ENCODE data around the gene IGF2BP2.

IGF2BP2 gene

GRCh38 chr3:185721970-185722369 lies 102.9 kb downstream of the IGF2BP2 start:
- Histone ChIP-seq H3K4me1 (ENCODE audit: control insufficient read depth, insufficient read depth, low read length) (peaks cover 3% of the 10 kb centered on the region), H3K4me3 (ENCODE audit: low read length in 2 of 2) (no peak overlapping the region), H3K9ac (ENCODE audit: low read length in 2 of 2) (no peak overlapping the region), H3K36me3 (ENCODE audit: control insufficient read depth in 2 of 2, insufficient read depth in 2 of 2, low read length in 2 of 2) (no peaks in the 10 kb centered on the region), H3K27me3 (ENCODE audit: control insufficient read depth in 1 of 2, insufficient read depth in 2 of 2, low read length in 2 of 2) (no peaks in the 10 kb centered on the region), H3K9me3 (ENCODE audit: control insufficient read depth in 2 of 2, low read length in 2 of 2) (peaks cover 0 to 2% of the 10 kb centered on the region in 2 donors), H3K27ac (ENCODE audit: low read length) (no peak overlapping the region)

DNA sequence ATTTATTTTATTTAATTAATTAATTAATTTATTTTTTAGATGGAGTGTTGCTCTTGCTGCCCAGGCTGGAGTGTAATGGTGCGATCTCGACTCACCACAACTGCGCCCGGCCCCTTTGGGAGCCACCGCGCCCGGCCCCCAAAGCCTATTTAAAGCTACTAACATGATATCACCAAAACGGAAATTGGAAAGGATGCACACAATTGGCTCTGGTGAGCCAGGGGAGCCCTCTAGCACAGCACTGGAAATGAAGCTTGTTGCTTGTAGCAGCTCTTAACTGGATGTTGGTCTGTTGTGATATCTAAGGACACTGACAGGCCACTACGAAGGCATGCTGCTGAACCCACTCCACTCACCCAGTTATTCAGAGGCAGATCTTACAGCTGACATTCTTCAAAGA lies 104.5 kb downstream of the IGF2BP2 start:
- Histone ChIP-seq H3K27ac (ENCODE audit: low read length) (no peak overlapping the region), H3K36me3 (ENCODE audit: control insufficient read depth in 2 of 2, insufficient read depth in 2 of 2, low read length in 2 of 2) (no peaks in the 10 kb centered on the region)

GRCh38 chr3:185718736-185719593 lies 105.9 kb downstream of the IGF2BP2 start:
- peaks cover 4% of the 10 kb centered on the region for H3K4me1 ChIP-seq (ENCODE audit: control insufficient read depth, insufficient read depth, low read length)
- H3K4me3 ChIP-seq (ENCODE audit: low read length in 2 of 2), result no peak overlapping the region
- H3K27ac ChIP-seq (ENCODE audit: low read length), result no peak overlapping the region
- H3K9ac ChIP-seq (ENCODE audit: low read length in 2 of 2), result no peak overlapping the region
- H3K9me3 ChIP-seq (ENCODE audit: control insufficient read depth in 2 of 2, low read length in 2 of 2), result no peaks in the 10 kb centered on the region
- H3K36me3 ChIP-seq (ENCODE audit: control insufficient read depth in 2 of 2, insufficient read depth in 2 of 2, low read length in 2 of 2), result no peaks in the 10 kb centered on the region
- no peaks in the 10 kb centered on the region for H3K27me3 ChIP-seq (ENCODE audit: control insufficient read depth in 1 of 2, insufficient read depth in 2 of 2, low read length in 2 of 2)

More for the DNA sequence above, 104.5 kb downstream of the IGF2BP2 start:
- peaks cover 4% of the 10 kb centered on the region for H3K4me1 ChIP-seq (ENCODE audit: control insufficient read depth, insufficient read depth, low read length)
- no peak overlapping the region for H3K9ac ChIP-seq (ENCODE audit: low read length in 2 of 2)
- no peaks in the 10 kb centered on the region for H3K27me3 ChIP-seq (ENCODE audit: control insufficient read depth in 1 of 2, insufficient read depth in 2 of 2, low read length in 2 of 2)
- H3K4me3 ChIP-seq (ENCODE audit: low read length in 2 of 2), result no peak overlapping the region
- H3K9me3 ChIP-seq (ENCODE audit: control insufficient read depth in 2 of 2, low read length in 2 of 2), result peaks cover 0 to 2% of the 10 kb centered on the region in 2 donors

GRCh38 chr3:185717627-185718402 lies 107.0 kb downstream of the IGF2BP2 start:
- Histone ChIP-seq H3K9ac (ENCODE audit: low read length in 2 of 2) (no peak overlapping the region), H3K9me3 (ENCODE audit: control insufficient read depth in 2 of 2, low read length in 2 of 2) (no peaks in the 10 kb centered on the region), H3K27ac (ENCODE audit: low read length) (no peak overlapping the region), H3K4me1 (ENCODE audit: control insufficient read depth, insufficient read depth, low read length) (peaks cover 4% of the 10 kb centered on the region), H3K4me3 (ENCODE audit: low read length in 2 of 2) (no peak overlapping the region), H3K36me3 (ENCODE audit: control insufficient read depth in 2 of 2, insufficient read depth in 2 of 2, low read length in 2 of 2) (no peaks in the 10 kb centered on the region), H3K27me3 (ENCODE audit: control insufficient read depth in 1 of 2, insufficient read depth in 2 of 2, low read length in 2 of 2) (no peaks in the 10 kb centered on the region)

DNA sequence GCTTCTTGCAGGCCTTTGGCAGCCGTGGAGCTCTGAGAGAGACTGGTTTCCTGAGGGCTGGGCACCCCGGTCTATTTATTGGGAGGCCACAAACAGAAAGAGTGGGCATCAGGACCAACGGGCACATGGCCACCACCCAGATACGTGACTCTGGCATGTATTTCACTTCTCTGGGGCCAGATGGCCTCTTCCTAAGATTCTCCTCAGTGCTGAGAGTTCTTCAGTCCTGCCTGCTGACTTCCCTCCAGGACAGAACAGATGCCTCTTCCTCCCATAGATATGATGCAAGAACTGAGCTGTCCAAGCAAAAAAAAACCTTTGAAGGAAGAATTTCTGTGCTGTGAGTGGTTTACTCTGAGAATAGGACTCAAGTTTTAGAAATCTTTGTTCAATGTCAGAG lies 107.7 kb downstream of the IGF2BP2 start:
- no peak overlapping the region for H3K27ac ChIP-seq (ENCODE audit: low read length)

DNA sequence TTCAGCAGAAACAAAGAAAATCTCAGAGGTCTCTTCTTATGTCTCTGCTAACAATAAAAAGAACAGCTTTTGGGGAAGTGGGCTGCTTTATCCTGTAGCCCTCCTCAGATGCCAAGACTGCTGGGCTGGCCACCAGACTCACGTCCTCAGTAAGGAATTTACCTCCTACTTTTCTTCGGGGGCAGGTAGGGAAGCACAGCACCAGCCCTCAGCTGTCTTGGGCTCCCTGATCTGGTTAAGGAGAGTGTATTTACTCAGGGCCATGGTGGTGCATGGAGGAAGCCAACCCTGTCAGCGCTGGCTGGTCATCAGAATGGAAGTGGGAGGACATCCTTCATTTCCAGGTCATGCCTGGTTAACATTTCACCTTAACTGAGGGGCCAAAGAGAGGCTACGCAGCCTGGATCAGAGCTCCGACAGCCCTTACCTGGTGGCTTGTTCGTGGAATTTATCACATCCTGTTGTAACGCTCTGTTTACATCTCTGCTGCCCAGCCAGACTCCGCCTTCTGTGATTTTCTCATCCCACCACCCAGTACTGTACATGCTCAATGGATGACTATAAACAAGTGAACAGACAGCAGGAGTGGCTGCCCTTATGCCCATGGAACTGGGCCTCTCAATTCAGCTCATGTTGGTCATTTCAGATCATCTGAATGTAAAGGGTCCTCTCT lies 108.3 kb downstream of the IGF2BP2 start:
- Histone ChIP-seq H3K27me3 (ENCODE audit: control insufficient read depth in 1 of 2, insufficient read depth in 2 of 2, low read length in 2 of 2) (no peaks in the 10 kb centered on the region), H3K9me3 (ENCODE audit: control insufficient read depth in 2 of 2, low read length in 2 of 2) (no peaks in the 10 kb centered on the region), H3K9ac (ENCODE audit: low read length in 2 of 2) (no peak overlapping the region), H3K27ac (ENCODE audit: low read length) (no peak overlapping the region), H3K4me3 (ENCODE audit: low read length in 2 of 2) (no peak overlapping the region), H3K4me1 (ENCODE audit: control insufficient read depth, insufficient read depth, low read length) (peaks cover 4% of the 10 kb centered on the region), H3K36me3 (ENCODE audit: control insufficient read depth in 2 of 2, insufficient read depth in 2 of 2, low read length in 2 of 2) (no peaks in the 10 kb centered on the region)

More for the DNA sequence above, 107.7 kb downstream of the IGF2BP2 start:
- Histone ChIP-seq H3K27me3 (ENCODE audit: control insufficient read depth in 1 of 2, insufficient read depth in 2 of 2, low read length in 2 of 2) (no peaks in the 10 kb centered on the region), H3K9ac (ENCODE audit: low read length in 2 of 2) (no peak overlapping the region), H3K4me1 (ENCODE audit: control insufficient read depth, insufficient read depth, low read length) (peaks cover 4% of the 10 kb centered on the region), H3K36me3 (ENCODE audit: control insufficient read depth in 2 of 2, insufficient read depth in 2 of 2, low read length in 2 of 2) (no peaks in the 10 kb centered on the region), H3K9me3 (ENCODE audit: control insufficient read depth in 2 of 2, low read length in 2 of 2) (no peaks in the 10 kb centered on the region), H3K4me3 (ENCODE audit: low read length in 2 of 2) (no peak overlapping the region)

DNA sequence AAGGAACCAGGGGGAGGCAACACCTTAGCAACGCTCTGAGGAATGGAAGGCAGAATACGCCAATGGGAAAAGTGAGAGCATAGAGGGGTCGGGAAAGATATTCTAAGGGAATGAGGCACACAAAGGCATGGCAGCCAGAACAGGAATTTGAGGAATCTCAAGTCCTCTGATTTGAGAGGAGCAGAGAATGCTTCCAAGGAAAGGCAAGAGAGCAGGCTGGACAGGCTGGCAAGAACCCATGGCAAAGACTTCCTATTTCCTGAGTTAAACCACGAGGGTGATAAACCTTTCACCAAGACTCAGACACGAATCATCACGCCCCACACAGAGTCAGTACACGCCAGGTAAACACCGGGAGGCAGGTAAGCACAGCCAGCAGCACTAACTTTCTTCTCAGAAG lies 109.8 kb downstream of the IGF2BP2 start:
- Histone ChIP-seq H3K27ac (ENCODE audit: low read length) (no peak overlapping the region), H3K4me1 (ENCODE audit: control insufficient read depth, insufficient read depth, low read length) (peaks cover 4% of the 10 kb centered on the region), H3K36me3 (ENCODE audit: control insufficient read depth in 2 of 2, insufficient read depth in 2 of 2, low read length in 2 of 2) (no peaks in the 10 kb centered on the region), H3K9ac (ENCODE audit: low read length in 2 of 2) (no peak overlapping the region), H3K9me3 (ENCODE audit: control insufficient read depth in 2 of 2, low read length in 2 of 2) (no peaks in the 10 kb centered on the region), H3K4me3 (ENCODE audit: low read length in 2 of 2) (no peak overlapping the region), H3K27me3 (ENCODE audit: control insufficient read depth in 1 of 2, insufficient read depth in 2 of 2, low read length in 2 of 2) (no peaks in the 10 kb centered on the region)

- Histone ChIP-seq H3K9me3 (ENCODE audit: control insufficient read depth in 2 of 2, low read length in 2 of 2) (no peaks in the 10 kb centered on the region), H3K27me3 (ENCODE audit: control insufficient read depth in 1 of 2, insufficient read depth in 2 of 2, low read length in 2 of 2) (no peaks in the 10 kb centered on the region), H3K27ac (ENCODE audit: low read length) (no peak overlapping the region), H3K9ac (ENCODE audit: low read length in 2 of 2) (no peak overlapping the region), H3K36me3 (ENCODE audit: control insufficient read depth in 2 of 2, insufficient read depth in 2 of 2, low read length in 2 of 2) (no peaks in the 10 kb centered on the region), H3K4me1 (ENCODE audit: control insufficient read depth, insufficient read depth, low read length) (peaks cover 4% of the 10 kb centered on the region), H3K4me3 (ENCODE audit: low read length in 2 of 2) (no peak overlapping the region)
These were observed 110.8 kb downstream of the IGF2BP2 start for GRCh38 chr3:185714085-185714484.

DNA sequence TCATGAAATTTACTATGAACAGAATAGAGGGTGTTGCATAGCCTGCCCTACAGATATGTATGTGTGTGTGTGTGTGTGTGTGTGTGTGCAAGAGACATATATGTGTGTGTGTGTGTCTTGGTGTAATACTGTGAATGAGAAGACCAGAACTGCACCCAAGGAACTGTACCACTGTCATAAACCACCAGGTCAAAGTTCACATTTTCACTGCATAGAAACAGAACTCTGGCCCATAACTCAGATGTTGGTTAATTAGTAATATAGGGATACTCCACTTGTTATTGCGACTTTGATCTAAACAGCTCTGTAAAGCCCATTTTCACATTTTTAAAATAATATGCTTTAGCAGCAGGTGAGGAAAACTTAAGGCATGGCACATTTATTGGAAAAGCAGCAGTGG lies 111.8 kb downstream of the IGF2BP2 start:
- no peak overlapping the region for H3K9ac ChIP-seq (ENCODE audit: low read length in 2 of 2)
- no peak overlapping the region for H3K4me3 ChIP-seq (ENCODE audit: low read length in 2 of 2)
- no peak overlapping the region for H3K27ac ChIP-seq (ENCODE audit: low read length)
- H3K4me1 ChIP-seq (ENCODE audit: control insufficient read depth, insufficient read depth, low read length), result peaks cover 4% of the 10 kb centered on the region
- H3K27me3 ChIP-seq (ENCODE audit: control insufficient read depth in 1 of 2, insufficient read depth in 2 of 2, low read length in 2 of 2), result no peaks in the 10 kb centered on the region
- H3K9me3 ChIP-seq (ENCODE audit: control insufficient read depth in 2 of 2, low read length in 2 of 2), result no peaks in the 10 kb centered on the region
- H3K36me3 ChIP-seq (ENCODE audit: control insufficient read depth in 2 of 2, insufficient read depth in 2 of 2, low read length in 2 of 2), result no peaks in the 10 kb centered on the region

DNA sequence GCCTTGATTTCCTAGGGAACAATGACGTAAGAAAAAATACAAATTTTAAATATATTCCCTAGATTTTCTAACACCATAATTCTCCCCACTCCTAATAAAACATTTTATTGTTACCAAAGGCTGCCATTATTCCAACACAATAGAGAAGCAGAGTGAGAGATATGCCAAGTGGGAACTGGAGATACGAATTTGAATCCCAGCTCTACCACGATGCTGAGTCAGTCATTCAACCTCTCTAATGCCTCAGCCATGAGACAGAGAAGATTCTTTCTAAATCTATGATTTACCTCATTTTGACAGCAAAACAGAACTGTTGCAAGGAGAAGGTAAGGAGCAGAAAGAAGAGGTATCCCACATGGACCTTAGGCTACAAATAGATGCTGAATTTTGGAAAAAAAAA lies 112.5 kb downstream of the IGF2BP2 start:
- Histone ChIP-seq H3K4me3 (ENCODE audit: low read length in 2 of 2) (no peak overlapping the region), H3K36me3 (ENCODE audit: control insufficient read depth in 2 of 2, insufficient read depth in 2 of 2, low read length in 2 of 2) (no peaks in the 10 kb centered on the region), H3K9me3 (ENCODE audit: control insufficient read depth in 2 of 2, low read length in 2 of 2) (no peaks in the 10 kb centered on the region), H3K27ac (ENCODE audit: low read length) (no peak overlapping the region), H3K27me3 (ENCODE audit: control insufficient read depth in 1 of 2, insufficient read depth in 2 of 2, low read length in 2 of 2) (no peaks in the 10 kb centered on the region), H3K4me1 (ENCODE audit: control insufficient read depth, insufficient read depth, low read length) (peaks cover 4% of the 10 kb centered on the region), H3K9ac (ENCODE audit: low read length in 2 of 2) (no peak overlapping the region)
